Omental fat pad (tissue), 4 donors: Measurements from ENCODE around the gene ZRANB3. TPM values are rescaled to one million over a fixed set of nuclear protein-coding genes. Genes with fewer than 3 reads are reported as not detected.

Experiments
- ATAC-seq: fragments of 150-250 bp; one replicate; pipeline ENCODE4 v1.9.1; 2016; ENCODE audit warnings: mild to moderate bottlenecking, moderate library complexity; ENCODE audit not compliant: low FRiP score
- DNase-seq: peaks from one replicate; pipeline ENCODE4 v3.0.0-alpha.2; 2019; ENCODE audit warnings: low spot score
- total RNA-seq, 4 donors: library from RNA; depleted of rRNA; stranded (reverse); fragments of >200 nt; gene quantifications; one replicate each; pipeline ENCODE4 v1.1.0, GENCODE V29; 2016
- TF ChIP-seq, protein P1 (sequence below), 3 donors: fragments of 450-650 bp; IDR thresholded peaks; one replicate each; pipeline ENCODE4 v1.5.1; 2016 to 2017; ENCODE audit warnings: antibody characterized with exemption in 3 of 3, mild to moderate bottlenecking in 3 of 3, moderate library complexity in 2 of 3

Gene ZRANB3
- total RNA-seq, 4 donors from 2014 or later = 3.3 to 4.0 (median 3.9) TPM

DNA sequence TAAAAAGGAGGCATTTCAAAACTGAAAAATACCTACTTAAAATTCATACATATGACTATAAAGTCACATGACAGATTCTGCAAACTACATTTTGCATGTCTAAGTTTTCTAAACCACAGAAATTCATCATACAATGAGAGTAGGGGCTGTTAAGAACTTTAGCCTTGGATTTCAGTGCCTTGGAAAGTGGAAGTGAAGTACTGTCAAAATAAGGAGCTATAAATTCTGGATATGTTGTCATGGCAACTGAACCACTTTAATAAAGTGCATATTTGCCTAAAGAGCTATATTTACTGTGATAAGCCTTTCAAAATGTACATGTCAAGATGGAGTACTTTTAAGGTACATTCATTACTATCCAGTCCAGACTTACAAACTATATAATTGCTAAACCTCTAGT lies 251.8 kb downstream of the ZRANB3 start:
- no peak for DNase-seq
- ATAC-seq = no peak
- TF ChIP-seq, protein P1, sequence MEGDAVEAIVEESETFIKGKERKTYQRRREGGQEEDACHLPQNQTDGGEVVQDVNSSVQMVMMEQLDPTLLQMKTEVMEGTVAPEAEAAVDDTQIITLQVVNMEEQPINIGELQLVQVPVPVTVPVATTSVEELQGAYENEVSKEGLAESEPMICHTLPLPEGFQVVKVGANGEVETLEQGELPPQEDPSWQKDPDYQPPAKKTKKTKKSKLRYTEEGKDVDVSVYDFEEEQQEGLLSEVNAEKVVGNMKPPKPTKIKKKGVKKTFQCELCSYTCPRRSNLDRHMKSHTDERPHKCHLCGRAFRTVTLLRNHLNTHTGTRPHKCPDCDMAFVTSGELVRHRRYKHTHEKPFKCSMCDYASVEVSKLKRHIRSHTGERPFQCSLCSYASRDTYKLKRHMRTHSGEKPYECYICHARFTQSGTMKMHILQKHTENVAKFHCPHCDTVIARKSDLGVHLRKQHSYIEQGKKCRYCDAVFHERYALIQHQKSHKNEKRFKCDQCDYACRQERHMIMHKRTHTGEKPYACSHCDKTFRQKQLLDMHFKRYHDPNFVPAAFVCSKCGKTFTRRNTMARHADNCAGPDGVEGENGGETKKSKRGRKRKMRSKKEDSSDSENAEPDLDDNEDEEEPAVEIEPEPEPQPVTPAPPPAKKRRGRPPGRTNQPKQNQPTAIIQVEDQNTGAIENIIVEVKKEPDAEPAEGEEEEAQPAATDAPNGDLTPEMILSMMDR (IDR thresholded peaks at IDR 0.05) = no peak

DNA sequence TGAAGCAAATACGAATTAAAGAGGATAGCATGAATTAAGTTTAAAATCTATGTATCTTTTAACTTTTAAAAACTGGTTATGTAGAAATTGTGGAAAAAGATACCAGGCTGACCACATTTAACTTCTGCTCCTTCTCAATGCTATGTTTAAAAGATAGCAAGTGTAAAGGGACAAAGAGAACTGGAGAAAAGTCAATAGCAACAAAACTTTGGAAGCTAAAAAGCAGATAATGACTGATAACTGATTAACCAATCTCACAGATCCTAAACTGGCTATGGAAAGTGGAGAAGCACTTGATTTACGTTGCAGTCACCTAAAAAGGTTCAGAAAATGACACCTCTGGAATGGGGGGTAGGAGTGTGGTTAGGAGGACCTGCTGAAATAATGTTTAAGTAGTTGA lies 254.5 kb downstream of the ZRANB3 start:
- ATAC-seq = no peak
- TF ChIP-seq, protein P1 (IDR thresholded peaks at IDR 0.05) = no peak
- no peak for DNase-seq

DNA sequence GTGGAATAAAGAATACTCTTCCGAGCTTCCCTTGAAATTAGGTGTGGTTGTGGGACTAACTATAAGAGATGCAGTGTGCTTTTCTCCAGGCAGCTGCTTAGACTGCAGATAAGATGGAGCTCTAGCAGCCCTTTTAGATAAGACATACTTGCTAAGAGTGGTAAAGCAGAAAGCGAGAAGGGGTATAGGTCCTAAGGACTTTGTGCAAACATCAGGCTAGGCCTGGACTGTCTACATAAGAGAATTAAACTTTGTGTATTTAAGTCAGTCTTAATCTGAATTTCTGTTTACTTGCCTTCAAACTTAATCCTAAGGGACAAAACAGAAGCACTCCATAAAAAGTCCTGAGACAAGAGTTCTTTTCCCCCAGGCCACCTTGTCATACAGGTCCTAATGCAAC lies 260.0 kb downstream of the ZRANB3 start:
- ATAC-seq (no peak), DNase-seq (no peak)

DNA sequence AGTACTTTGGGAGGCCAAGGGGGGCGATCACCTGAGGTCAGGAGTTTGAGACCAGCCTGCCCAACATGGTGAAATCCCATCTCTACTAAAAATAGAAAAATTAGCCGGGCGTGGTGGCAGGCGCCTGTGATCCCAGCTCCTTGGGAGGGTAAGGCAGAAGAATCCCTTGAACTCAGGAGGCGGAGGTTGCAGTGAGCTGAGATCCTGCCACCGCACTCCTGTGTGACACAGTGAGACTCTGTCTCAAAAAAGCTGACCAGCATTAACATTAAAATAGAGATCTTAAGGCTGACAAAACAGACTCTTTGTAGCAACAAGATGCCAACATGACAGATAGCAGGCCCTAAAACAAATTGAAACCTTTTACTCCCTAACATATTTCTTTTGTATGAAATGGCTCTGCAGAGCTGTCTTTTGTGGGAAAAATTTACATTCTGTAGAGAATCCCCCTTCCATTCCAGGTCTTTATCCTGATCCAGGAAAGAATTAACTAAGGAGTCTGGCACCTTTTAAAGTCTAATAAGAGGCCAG lies 265.0 kb downstream of the ZRANB3 start:
- ATAC-seq (no peak), DNase-seq (no peak)
- TF ChIP-seq, protein P1 (IDR thresholded peaks at IDR 0.05) = no peak

More for the DNA sequence above, 260.0 kb downstream of the ZRANB3 start:
- TF ChIP-seq, protein P1 (IDR thresholded peaks at IDR 0.05) = no peak

DNA sequence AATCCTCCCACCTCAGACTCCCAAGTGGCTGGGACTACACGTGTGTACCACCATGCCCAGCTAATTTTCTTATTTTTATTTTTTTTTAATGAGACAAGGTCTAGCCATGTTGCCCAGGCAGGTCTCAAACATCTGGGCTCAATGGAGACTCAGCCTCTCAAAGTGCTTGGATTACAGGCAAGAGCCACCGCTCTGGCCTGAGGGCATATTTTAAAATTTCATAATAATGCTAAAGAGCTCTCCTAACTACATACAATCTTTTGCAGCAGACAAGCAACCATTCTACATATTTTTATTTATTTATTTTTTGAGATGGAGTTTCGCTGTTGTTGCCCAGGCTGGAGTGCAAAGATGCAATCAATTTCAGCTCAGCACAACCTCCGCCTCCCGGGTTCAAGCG lies 271.9 kb downstream of the ZRANB3 start:
- ATAC-seq (no peak), DNase-seq (no peak)
- TF ChIP-seq, protein P1 (IDR thresholded peaks at IDR 0.05) = no peak

DNA sequence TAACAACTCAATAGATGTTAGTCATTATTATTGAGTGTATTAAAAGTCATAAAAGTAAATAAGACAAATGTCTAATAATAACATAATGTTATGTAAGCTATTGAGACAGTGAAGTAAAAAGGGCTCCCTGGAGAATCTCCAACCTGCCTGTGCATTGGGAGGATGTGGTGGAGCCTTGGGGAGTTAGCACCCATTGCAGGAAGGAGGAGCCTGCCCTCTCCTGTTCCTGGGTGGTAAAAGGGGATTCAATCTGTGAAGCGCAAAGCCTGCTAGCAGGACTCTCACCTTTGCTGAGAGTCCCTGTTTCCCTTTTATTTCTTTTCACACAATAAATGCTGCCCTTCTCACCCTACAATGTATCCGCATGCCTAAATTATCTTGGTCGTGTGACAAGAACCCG lies 272.8 kb downstream of the ZRANB3 start:
- TF ChIP-seq, protein P1 (IDR thresholded peaks at IDR 0.05) = no peak
- DNase-seq (no peak), ATAC-seq (no peak)

DNA sequence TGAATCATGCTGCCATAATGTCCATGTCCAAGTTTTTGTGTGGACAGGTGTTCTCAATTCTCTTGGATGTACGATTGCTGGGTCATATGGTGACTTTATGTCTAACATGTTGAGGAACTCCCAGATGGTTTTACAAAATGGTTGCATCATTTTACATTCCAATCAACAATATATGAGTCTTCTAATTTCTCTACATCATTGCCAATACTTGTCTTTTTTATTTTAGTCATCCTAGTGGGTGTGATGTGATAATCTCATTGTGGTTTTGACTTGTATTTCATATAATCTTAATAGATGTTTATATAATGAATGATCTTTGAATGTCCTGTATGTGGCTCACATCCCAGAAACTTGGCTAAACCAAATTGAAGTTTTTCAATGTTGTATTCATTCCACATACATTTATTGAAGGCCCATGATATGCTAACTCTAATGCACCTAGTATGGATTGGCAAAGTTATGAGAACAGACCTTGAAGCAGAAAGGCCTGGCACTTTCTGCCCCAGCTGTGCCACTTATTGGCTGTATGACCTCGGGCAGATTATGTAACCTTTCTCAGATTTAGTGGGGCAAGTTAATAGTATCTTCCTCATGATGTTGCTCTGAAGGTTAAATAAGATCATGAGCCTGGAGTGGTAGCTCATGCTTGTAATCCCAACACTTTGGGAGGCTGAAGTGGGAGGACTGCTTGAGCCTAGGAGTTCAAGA lies 273.5 kb downstream of the ZRANB3 start:
- no peak for DNase-seq
- no peak for ATAC-seq
- TF ChIP-seq, protein P1 (IDR thresholded peaks at IDR 0.05) = no peak
